ENCODE data around the gene ZBTB43.

GRCh38 chr9:126838895-126839294 is 34.1 kb downstream of the ZBTB43 start:
- TF ChIP-seq POLR2A (IDR thresholded peaks at IDR 0.05; ENCODE audit: low read depth, low read length) = no peak
- TF ChIP-seq TAF1 (IDR thresholded peaks at IDR 0.05; ENCODE audit: borderline replicate concordance, low read depth, low read length) = no peak
- TF ChIP-seq POLR2AphosphoS5 (IDR thresholded peaks at IDR 0.05; ENCODE audit: low read depth, low read length) = no peak
